K562 (cell line): ENCODE measurements around the gene PRDM12. TPM values are rescaled to one million over a fixed set of nuclear protein-coding genes. Genes with fewer than 3 reads are reported as not detected.

Source experiments
- ATAC-seq: fragments of 200-7000 bp; cut with Tn5 transposase; 3 replicates; pipeline ENCODE4 v1.9.1; 2020; ENCODE audit warnings: moderate library complexity
- BruUV-seq: library from RNA; stranded (reverse); fragments of 400-500 nt; replicated peaks from 2 replicates; lab custom pipeline; 2021; lab: Mats Ljungman, UMichigan
- CTCF ChIA-PET: fragments of 300-600 bp; formaldehyde crosslinking; extraction: SDS; loops from one replicate; lab custom pipeline; 2021; ENCODE audit warnings: low intra/inter-chr PET ratio; lab: Yijun Ruan, JAX
- POLR2A ChIA-PET: fragments of 300-600, 350-650 bp; sonication (Branson Sonifier 250); formaldehyde crosslinking; extraction: SDS; loops from one replicate; lab custom pipeline; 2021; ENCODE audit warnings: antibody characterized with exemption, inconsistent platforms; lab: Yijun Ruan, JAX
- DNase-seq, 4 experiments: peaks; one replicate each; pipeline versions ENCODE4 v3.0.0 to v3.0.0-alpha.2; 2011 to 2018; ENCODE audit warnings: low spot score in 3 of 4, mixed read lengths in 3 of 4; ENCODE audit errors: extremely low read depth in 1 of 4
- FAIRE-seq: peaks from 2 replicates; lab custom pipeline; 2011; peaks lifted over from hg19 to GRCh38; lab: Jason Lieb, UNC
- H2AFZ ChIP-seq: 2 replicates; pipeline ENCODE4 v1.6.0; 2011; ENCODE audit warnings: low read depth, low read length, control low read depth, inconsistent platforms
- H3K27ac ChIP-seq: fragments of 200-600 bp; 3 replicates; pipeline ENCODE4 v1.8.0; 2011; ENCODE audit warnings: low read depth, mild to moderate bottlenecking, control low read depth, inconsistent platforms, low read length, moderate library complexity, mixed read lengths; ENCODE audit errors: extremely low read depth
- H3K27me3 ChIP-seq, 2 experiments: fragments of 300-600 bp in 1 of 2; 2 replicates in 1 of 2; 3 replicates in 1 of 2; pipeline versions ENCODE4 v1.6.0 to v1.8.0; 2011; ENCODE audit warnings: inconsistent platforms in 2 of 2, low read length in 2 of 2, mild to moderate bottlenecking in 1 of 2, mixed read lengths in 1 of 2, moderate library complexity in 1 of 2; ENCODE audit not compliant: control insufficient read depth in 2 of 2, insufficient read depth in 2 of 2
- H3K36me3 ChIP-seq: fragments of 300-600 bp; 3 replicates; pipeline ENCODE4 v1.8.0; 2011; ENCODE audit warnings: mild to moderate bottlenecking, low read length, inconsistent platforms; ENCODE audit not compliant: control insufficient read depth, insufficient read depth
- H3K4me1 ChIP-seq, 2 experiments: fragments of 200-600 bp in 1 of 2; replicated peaks in 1 of 2; 2 replicates in 1 of 2; 3 replicates in 1 of 2; pipeline versions ENCODE4 v1.5.1 to v1.8.0; 2011; ENCODE audit warnings: inconsistent platforms in 2 of 2, low read length in 2 of 2, mild to moderate bottlenecking in 1 of 2, mixed read lengths in 1 of 2, moderate library complexity in 1 of 2; ENCODE audit not compliant: control insufficient read depth in 2 of 2, insufficient read depth in 2 of 2
- H3K4me2 ChIP-seq: 2 replicates; pipeline ENCODE4 v1.6.1; 2011; ENCODE audit warnings: low read length, control low read depth, inconsistent platforms, mixed read lengths; ENCODE audit not compliant: insufficient read depth
- H3K4me3 ChIP-seq: fragments of 200-600 bp; sonication (generic), shearing (Covaris generic); 2 replicates; pipeline ENCODE4 v1.5.1; 2016; ENCODE audit warnings: control low read depth, inconsistent platforms
- H3K79me2 ChIP-seq: fragments of 200-600 bp; 3 replicates; pipeline ENCODE4 v1.8.0; 2011; ENCODE audit warnings: low read length, inconsistent platforms; ENCODE audit not compliant: control insufficient read depth, insufficient read depth
- H3K9ac ChIP-seq, 2 experiments: 2 replicates each; pipeline versions ENCODE4 v1.6.0 to v1.6.1; 2011; ENCODE audit warnings: low read depth in 2 of 2, low read length in 2 of 2, control low read depth in 1 of 2, inconsistent platforms in 1 of 2, mild to moderate bottlenecking in 1 of 2, mixed read lengths in 1 of 2; ENCODE audit not compliant: insufficient read depth in 1 of 2
- H3K9me1 ChIP-seq: one replicate; pipeline ENCODE4 v1.6.0; 2011; ENCODE audit warnings: inconsistent platforms, mild to moderate bottlenecking, low read length, moderate library complexity; ENCODE audit not compliant: control insufficient read depth, insufficient read depth
- H3K9me3 ChIP-seq: replicated peaks from 2 replicates; pipeline ENCODE4 v1.5.1; 2011; ENCODE audit warnings: low read depth, low read length, inconsistent platforms; ENCODE audit not compliant: control insufficient read depth, insufficient read depth
- H4K20me1 ChIP-seq: replicated peaks from 2 replicates; pipeline ENCODE4 v1.6.1; 2011; ENCODE audit warnings: low read length, inconsistent platforms, mixed read lengths; ENCODE audit not compliant: control insufficient read depth, insufficient read depth
- ILK ChIP-seq: fragments of 450-650 bp; IDR thresholded peaks from 2 replicates; pipeline ENCODE4 v1.6.1; 2016; ENCODE audit warnings: missing genetic modification characterization, low read depth, mild to moderate bottlenecking, missing compliant biosample characterization, moderate library complexity, borderline replicate concordance
- MAZ ChIP-seq, 2 experiments: fragments of 450-650 bp in 1 of 2; sonication (generic) in 1 of 2; formaldehyde crosslinking; IDR thresholded peaks in 1 of 2; conservative IDR thresholded peaks in 1 of 2; 2 replicates each; pipeline versions ENCODE4 v1.4.0 to v1.5.0; 2020; ENCODE audit warnings: mild to moderate bottlenecking in 1 of 2, missing genetic modification reagents in 1 of 2
- NCOA6 ChIP-seq: fragments of 450-650 bp; IDR thresholded peaks from 2 replicates; pipeline ENCODE4 v1.6.1; 2017; ENCODE audit warnings: mild to moderate bottlenecking
- NFIC ChIP-seq: fragments of 450-650 bp; IDR thresholded peaks from 2 replicates; pipeline ENCODE4 v1.6.1; 2017; ENCODE audit warnings: mild to moderate bottlenecking, inconsistent platforms
- PHF20 ChIP-seq: fragments of 450-650 bp; IDR thresholded peaks from 2 replicates; pipeline ENCODE4 v1.6.1; 2018; ENCODE audit not compliant: partially characterized antibody
- PTTG1 ChIP-seq: fragments of 450-650 bp; IDR thresholded peaks from 2 replicates; pipeline ENCODE4 v1.6.1; 2016; ENCODE audit warnings: low read depth, mild to moderate bottlenecking, missing genetic modification characterization, missing compliant biosample characterization
- RAD21 ChIP-seq, 2 experiments: fragments of 250-450 bp in 1 of 2; fragments of 450-650 bp in 1 of 2; sonication (Bioruptor Pico) in 1 of 2; formaldehyde crosslinking in 1 of 2; IDR thresholded peaks in 1 of 2; conservative IDR thresholded peaks in 1 of 2; 2 replicates each; pipeline versions ENCODE4 v1.4.0 to v1.8.0; 2020 to 2022; ENCODE audit warnings: mild to moderate bottlenecking in 2 of 2, moderate library complexity in 1 of 2
- RBM14 ChIP-seq: fragments of 200-400 bp; formaldehyde crosslinking; IDR thresholded peaks from 2 replicates; pipeline ENCODE4 v1.6.1; 2018; ENCODE audit warnings: low read depth, mild to moderate bottlenecking, low read length, moderate library complexity, borderline replicate concordance; ENCODE audit not compliant: insufficient read depth
- RFX7 ChIP-seq: fragments of 250-450 bp; sonication (Bioruptor Pico); IDR thresholded peaks from 2 replicates; pipeline ENCODE4 v1.5.1; 2021; ENCODE audit warnings: mild to moderate bottlenecking
- SMAD2 ChIP-seq: fragments of 150-350 bp; IDR thresholded peaks from 2 replicates; pipeline ENCODE4 v1.6.1; 2014; ENCODE audit warnings: low read depth, mild to moderate bottlenecking, low read length
- SMARCA4 ChIP-seq: fragments of 450-650 bp; IDR thresholded peaks from 2 replicates; pipeline ENCODE4 v1.6.1; 2016
- WGBS: fragments of 100-300 bp; shearing (Covaris generic); methylation state at CpG from one replicate; pipeline ENCODE4 v1.1.6; 2016; ENCODE audit warnings: low coverage, mixed read lengths; ENCODE audit not compliant: insufficient coverage; ENCODE audit errors: missing lambda C conversion rate; 5-methylcytosine and 5-hydroxymethylcytosine counted together
- in situ Hi-C: fragments of 300-500 bp; cut with MboI; formaldehyde crosslinking; loops from 4 replicates; pipeline ENCODE4 v1.15.0; 2018; ENCODE audit warnings: inconsistent platforms, mixed read lengths
- intact Hi-C: fragments of 100-400 bp; cut with micrococcal nuclease; formaldehyde crosslinking; loops from 2 replicates; pipeline ENCODE4 v1.14.2; 2022
- polyA plus RNA-seq, 8 experiments: library from polyadenylated mRNA; depleted of rRNA in 4 of 8; stranded (reverse) in 5 of 8; unstranded in 3 of 8; fragments of >200 nt; fragmentation: Nextera tagmentation in 2 of 8; fragmentation: Illumina TruSeq in 1 of 8; extraction: Ambion mirVana in 2 of 8; extraction: Trizol in 1 of 8; gene quantifications; 2 replicates each; pipeline versions ENCODE4 v1.2.1 to v1.2.3, GENCODE V29; 2011 to 2014; ENCODE audit warnings: inconsistent platforms in 1 of 8, missing spikeins in 1 of 8
- total RNA-seq, 7 experiments: library from RNA; depleted of rRNA in 6 of 7; stranded (reverse); fragments of >200 nt in 6 of 7; fragmentation: Illumina TruSeq in 2 of 7; extraction: Trizol in 2 of 7; gene quantifications; 2 replicates each; pipeline versions ENCODE4 v1.2.1 to v1.2.3, GENCODE V29; 2011 to 2021; ENCODE audit warnings: low replicate concordance in 1 of 7
- TF ChIP-seq, protein P1 (sequence below): fragments of 450-650 bp; IDR thresholded peaks from 2 replicates; pipeline ENCODE4 v1.6.1; 2016; ENCODE audit warnings: mild to moderate bottlenecking

PRDM12 gene
- total and polyA plus RNA-seq, 9 of the 15 experiments (the other 6 are each of a cell fraction or from before 2014, with no cell fraction given): 0.04 to 0.22 (median 0.07) TPM; not detected in 3

- ATAC-seq (no peak), DNase-seq (no peak), FAIRE-seq (no peak)
- no peak overlapping the region for H3K9ac ChIP-seq
- H3K4me3 ChIP-seq: no peak overlapping the region
- ChIA-PET CTCF (no interaction called here), POLR2A (no interaction called here)
- 4% methylated on average over 14 of the region's 33 CpGs for WGBS
- no peak overlapping the region for H3K27ac ChIP-seq
- H3K9me1 ChIP-seq: no peaks in the 10 kb centered on the region
- H3K79me2 ChIP-seq: no peaks in the 10 kb centered on the region
- BruUV-seq: no TSS peak
- H2AFZ ChIP-seq: no peak overlapping the region
- peaks cover 6% of the 10 kb centered on the region for H4K20me1 ChIP-seq
- H3K36me3 ChIP-seq: no peaks in the 10 kb centered on the region
- no peak overlapping the region for H3K4me2 ChIP-seq
- in situ Hi-C loops: no loop called here
- intact Hi-C loops: no loop called here
- H3K4me1 ChIP-seq: peaks cover 0 to 56% of the 10 kb centered on the region in 2 experiments; a peak in 2 of 5 replicates
- no peaks in the 10 kb centered on the region for H3K9me3 ChIP-seq
- peaks cover 73 to 85% of the 10 kb centered on the region in 2 experiments for H3K27me3 ChIP-seq
- no peak for TF ChIP-seq PHF20
- TF ChIP-seq SMARCA4: no peak
- no peak for TF ChIP-seq RAD21 (CRISPR knock-in tag; conservative IDR thresholded peaks at IDR 0.05 in 1 of 2, IDR thresholded peaks at IDR 0.05 in 1 of 2)
- no peak for TF ChIP-seq RBM14
- TF ChIP-seq RFX7 (CRISPR knock-in tag): no peak
- TF ChIP-seq ILK (tag): no peak
- no peak for TF ChIP-seq NFIC
- no peak for TF ChIP-seq MAZ (CRISPR knock-in tag; conservative IDR thresholded peaks at IDR 0.05 in 1 of 2, IDR thresholded peaks at IDR 0.05 in 1 of 2)
- TF ChIP-seq PTTG1: no peak
- TF ChIP-seq NCOA6: no peak
- TF ChIP-seq SMAD2: no peak
- TF ChIP-seq, protein P1, sequence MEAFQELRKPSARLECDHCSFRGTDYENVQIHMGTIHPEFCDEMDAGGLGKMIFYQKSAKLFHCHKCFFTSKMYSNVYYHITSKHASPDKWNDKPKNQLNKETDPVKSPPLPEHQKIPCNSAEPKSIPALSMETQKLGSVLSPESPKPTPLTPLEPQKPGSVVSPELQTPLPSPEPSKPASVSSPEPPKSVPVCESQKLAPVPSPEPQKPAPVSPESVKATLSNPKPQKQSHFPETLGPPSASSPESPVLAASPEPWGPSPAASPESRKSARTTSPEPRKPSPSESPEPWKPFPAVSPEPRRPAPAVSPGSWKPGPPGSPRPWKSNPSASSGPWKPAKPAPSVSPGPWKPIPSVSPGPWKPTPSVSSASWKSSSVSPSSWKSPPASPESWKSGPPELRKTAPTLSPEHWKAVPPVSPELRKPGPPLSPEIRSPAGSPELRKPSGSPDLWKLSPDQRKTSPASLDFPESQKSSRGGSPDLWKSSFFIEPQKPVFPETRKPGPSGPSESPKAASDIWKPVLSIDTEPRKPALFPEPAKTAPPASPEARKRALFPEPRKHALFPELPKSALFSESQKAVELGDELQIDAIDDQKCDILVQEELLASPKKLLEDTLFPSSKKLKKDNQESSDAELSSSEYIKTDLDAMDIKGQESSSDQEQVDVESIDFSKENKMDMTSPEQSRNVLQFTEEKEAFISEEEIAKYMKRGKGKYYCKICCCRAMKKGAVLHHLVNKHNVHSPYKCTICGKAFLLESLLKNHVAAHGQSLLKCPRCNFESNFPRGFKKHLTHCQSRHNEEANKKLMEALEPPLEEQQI: no peak
Observed at GRCh38 chr9:130660326-130660682, 4.1 kb upstream of the PRDM12 start.
